WTC11 (cell line): Measurements from ENCODE around the gene RPL11. TPM values are rescaled to one million over a fixed set of nuclear protein-coding genes. Genes with fewer than 3 reads are reported as not detected.

Experiments used
- ATF1 ChIP-seq: sonication (generic); formaldehyde crosslinking; IDR thresholded peaks from 2 replicates; pipeline ENCODE4 v1.8.1; 2023; ENCODE audit warnings: mild to moderate bottlenecking, moderate library complexity, missing genetic modification reagents
- CREM ChIP-seq: sonication (generic); formaldehyde crosslinking; IDR thresholded peaks from 2 replicates; pipeline ENCODE4 v1.8.1; 2022; ENCODE audit warnings: mild to moderate bottlenecking, missing genetic modification reagents, moderate library complexity
- FOXK1 ChIP-seq: sonication (generic); formaldehyde crosslinking; IDR thresholded peaks from 2 replicates; pipeline ENCODE4 v1.8.0; 2022; ENCODE audit warnings: mild to moderate bottlenecking, moderate library complexity, missing genetic modification reagents
- GABPB1 ChIP-seq: sonication (generic); formaldehyde crosslinking; IDR thresholded peaks from 2 replicates; pipeline ENCODE4 v1.8.1; 2023; ENCODE audit warnings: mild to moderate bottlenecking, missing genetic modification reagents
- IRF2 ChIP-seq: sonication (generic); formaldehyde crosslinking; IDR thresholded peaks from 2 replicates; pipeline ENCODE4 v1.8.0; 2022; ENCODE audit warnings: low read depth, missing genetic modification reagents, borderline replicate concordance
- MXD4 ChIP-seq: fragments of 250-450 bp; sonication (Bioruptor Pico); IDR thresholded peaks from 2 replicates; pipeline ENCODE4 v1.8.0; 2021; ENCODE audit warnings: mild to moderate bottlenecking, moderate library complexity, borderline replicate concordance
- PRRX2 ChIP-seq: fragments of 250-450 bp; sonication (Bioruptor Pico); IDR thresholded peaks from 2 replicates; pipeline ENCODE4 v1.8.0; 2021; ENCODE audit warnings: mild to moderate bottlenecking
- SMAD4 ChIP-seq: sonication (generic); formaldehyde crosslinking; IDR thresholded peaks from 2 replicates; pipeline ENCODE4 v1.8.0; 2022; ENCODE audit warnings: mild to moderate bottlenecking, missing genetic modification reagents
- SOX15 ChIP-seq: fragments of 250-450 bp; sonication (Bioruptor Pico); IDR thresholded peaks from 2 replicates; pipeline ENCODE4 v1.9.0; 2021; ENCODE audit warnings: mild to moderate bottlenecking
- TEAD4 ChIP-seq: sonication (generic); formaldehyde crosslinking; IDR thresholded peaks from 2 replicates; pipeline ENCODE4 v1.8.0; 2022; ENCODE audit warnings: mild to moderate bottlenecking, missing genetic modification reagents
- TP53 ChIP-seq: sonication (generic); formaldehyde crosslinking; IDR thresholded peaks from 2 replicates; pipeline ENCODE4 v1.8.1; 2023; ENCODE audit warnings: mild to moderate bottlenecking, missing genetic modification reagents
- ZNF416 ChIP-seq: fragments of 250-450 bp; sonication (Bioruptor Pico); IDR thresholded peaks from 2 replicates; pipeline ENCODE4 v1.9.0; 2021; ENCODE audit warnings: mild to moderate bottlenecking, inconsistent platforms
- total RNA-seq: library from RNA; stranded (reverse); gene quantifications from 3 replicates; pipeline ENCODE4 v1.2.3, GENCODE V29; 2021
- TF ChIP-seq, protein P1 (sequence below): sonication (generic); formaldehyde crosslinking; IDR thresholded peaks from 2 replicates; pipeline ENCODE4 v1.8.1; 2022; ENCODE audit warnings: mild to moderate bottlenecking, missing genetic modification reagents, moderate library complexity, borderline replicate concordance
- TF ChIP-seq, protein P2 (sequence below): sonication (generic); formaldehyde crosslinking; conservative IDR thresholded peaks from 2 replicates; pipeline ENCODE4 v1.8.1; 2023; ENCODE audit warnings: mild to moderate bottlenecking, low read depth, missing genetic modification reagents, moderate library complexity
- TF ChIP-seq, protein P3 (sequence below): fragments of 250-450 bp; sonication (Bioruptor Pico); conservative IDR thresholded peaks from 2 replicates; pipeline ENCODE4 v1.9.0; 2021; ENCODE audit warnings: mild to moderate bottlenecking
- TF ChIP-seq, protein P4 (sequence below): fragments of 200-600 bp; IDR thresholded peaks from 2 replicates; pipeline ENCODE4 v1.8.0; 2022; ENCODE audit warnings: antibody characterized with exemption
- TF ChIP-seq, protein P5 (sequence below): sonication (generic); formaldehyde crosslinking; IDR thresholded peaks from 2 replicates; pipeline ENCODE4 v1.8.1; 2023; ENCODE audit warnings: mild to moderate bottlenecking, missing genetic modification reagents, borderline replicate concordance
- TF ChIP-seq, protein P6 (sequence below): sonication (generic); formaldehyde crosslinking; IDR thresholded peaks from 2 replicates; pipeline ENCODE4 v1.8.1; 2023; ENCODE audit warnings: mild to moderate bottlenecking, missing genetic modification reagents, moderate library complexity
- TF ChIP-seq, protein P7 (sequence below): fragments of 250-450 bp; sonication (Bioruptor Pico); IDR thresholded peaks from 2 replicates; pipeline ENCODE4 v1.8.0; 2021; ENCODE audit warnings: mild to moderate bottlenecking
- TF ChIP-seq, protein P8 (sequence below): sonication (generic); formaldehyde crosslinking; IDR thresholded peaks from 2 replicates; pipeline ENCODE4 v1.8.1; 2023; ENCODE audit warnings: mild to moderate bottlenecking, missing genetic modification reagents
- TF ChIP-seq, protein P9 (sequence below): fragments of 250-450 bp; sonication (Bioruptor Pico); IDR thresholded peaks from 2 replicates; pipeline ENCODE4 v1.9.0; 2021; ENCODE audit warnings: mild to moderate bottlenecking

RPL11 gene
- total RNA-seq, 1 experiment from 2014 or later: 1,406 TPM

DNA sequence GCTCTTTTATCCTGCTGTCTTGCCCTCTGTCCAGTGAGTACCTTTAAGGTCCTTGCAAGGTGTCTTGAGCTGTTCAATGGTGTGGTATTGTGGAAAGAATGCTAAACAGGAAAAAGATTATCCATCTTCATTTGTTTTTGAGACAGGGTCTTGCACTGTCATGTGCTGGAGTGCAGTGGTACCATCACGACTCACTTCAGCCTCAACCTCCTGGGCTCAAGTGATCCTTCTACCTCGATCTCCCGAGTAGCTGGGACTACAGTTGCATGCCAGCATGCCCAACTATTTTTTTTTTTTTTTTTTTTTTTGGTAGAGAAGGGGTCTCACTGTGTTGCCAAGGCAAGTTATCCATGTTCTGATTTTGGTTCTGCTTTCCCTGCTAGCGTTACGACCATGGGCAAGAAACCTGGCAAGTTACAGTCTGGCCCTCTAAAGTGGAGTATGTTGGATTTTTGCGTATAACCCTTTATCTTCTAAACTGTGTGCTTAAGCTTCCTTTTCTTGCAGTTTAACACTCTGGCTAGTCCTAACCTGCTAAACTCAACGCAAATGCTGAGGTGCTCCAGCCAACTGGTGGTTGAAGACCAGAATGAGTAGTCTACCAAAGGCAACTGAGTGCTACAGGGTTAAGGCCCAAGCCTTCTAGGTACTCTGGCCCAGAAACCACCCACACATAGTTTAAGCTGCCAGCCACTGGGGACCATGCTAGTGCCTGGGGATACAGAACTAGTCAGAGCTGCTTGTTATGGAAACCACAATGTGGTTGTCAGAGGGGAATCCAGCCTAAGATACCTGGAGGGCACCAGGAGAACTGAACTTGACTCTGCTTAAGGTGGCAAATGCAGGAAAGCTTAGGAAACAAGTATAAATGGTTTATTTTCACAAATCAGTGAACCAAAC is 7.9 kb downstream of the RPL11 start (continued):
- TF ChIP-seq, protein P1, sequence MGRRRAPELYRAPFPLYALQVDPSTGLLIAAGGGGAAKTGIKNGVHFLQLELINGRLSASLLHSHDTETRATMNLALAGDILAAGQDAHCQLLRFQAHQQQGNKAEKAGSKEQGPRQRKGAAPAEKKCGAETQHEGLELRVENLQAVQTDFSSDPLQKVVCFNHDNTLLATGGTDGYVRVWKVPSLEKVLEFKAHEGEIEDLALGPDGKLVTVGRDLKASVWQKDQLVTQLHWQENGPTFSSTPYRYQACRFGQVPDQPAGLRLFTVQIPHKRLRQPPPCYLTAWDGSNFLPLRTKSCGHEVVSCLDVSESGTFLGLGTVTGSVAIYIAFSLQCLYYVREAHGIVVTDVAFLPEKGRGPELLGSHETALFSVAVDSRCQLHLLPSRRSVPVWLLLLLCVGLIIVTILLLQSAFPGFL (CRISPR knock-in tag): no peak
- TF ChIP-seq IRF2 (CRISPR knock-in tag) (no peak), FOXK1 (CRISPR knock-in tag) (no peak), GABPB1 (CRISPR knock-in tag) (no peak), SOX15 (CRISPR knock-in tag) (no peak), CREM (CRISPR knock-in tag) (no peak), MXD4 (CRISPR knock-in tag) (no peak), TEAD4 (no peak), TP53 (CRISPR knock-in tag) (no peak), SMAD4 (no peak), PRRX2 (CRISPR knock-in tag) (0 out of 2 replicates have a peak, but pooled peaks have one; percentile 63), ZNF416 (CRISPR knock-in tag) (0 out of 2 replicates have a peak, but pooled peaks have one; percentile 15), ATF1 (no peak)
- TF ChIP-seq, protein P2, sequence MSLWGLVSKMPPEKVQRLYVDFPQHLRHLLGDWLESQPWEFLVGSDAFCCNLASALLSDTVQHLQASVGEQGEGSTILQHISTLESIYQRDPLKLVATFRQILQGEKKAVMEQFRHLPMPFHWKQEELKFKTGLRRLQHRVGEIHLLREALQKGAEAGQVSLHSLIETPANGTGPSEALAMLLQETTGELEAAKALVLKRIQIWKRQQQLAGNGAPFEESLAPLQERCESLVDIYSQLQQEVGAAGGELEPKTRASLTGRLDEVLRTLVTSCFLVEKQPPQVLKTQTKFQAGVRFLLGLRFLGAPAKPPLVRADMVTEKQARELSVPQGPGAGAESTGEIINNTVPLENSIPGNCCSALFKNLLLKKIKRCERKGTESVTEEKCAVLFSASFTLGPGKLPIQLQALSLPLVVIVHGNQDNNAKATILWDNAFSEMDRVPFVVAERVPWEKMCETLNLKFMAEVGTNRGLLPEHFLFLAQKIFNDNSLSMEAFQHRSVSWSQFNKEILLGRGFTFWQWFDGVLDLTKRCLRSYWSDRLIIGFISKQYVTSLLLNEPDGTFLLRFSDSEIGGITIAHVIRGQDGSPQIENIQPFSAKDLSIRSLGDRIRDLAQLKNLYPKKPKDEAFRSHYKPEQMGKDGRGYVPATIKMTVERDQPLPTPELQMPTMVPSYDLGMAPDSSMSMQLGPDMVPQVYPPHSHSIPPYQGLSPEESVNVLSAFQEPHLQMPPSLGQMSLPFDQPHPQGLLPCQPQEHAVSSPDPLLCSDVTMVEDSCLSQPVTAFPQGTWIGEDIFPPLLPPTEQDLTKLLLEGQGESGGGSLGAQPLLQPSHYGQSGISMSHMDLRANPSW (CRISPR knock-in tag): no peak
- TF ChIP-seq, protein P3, sequence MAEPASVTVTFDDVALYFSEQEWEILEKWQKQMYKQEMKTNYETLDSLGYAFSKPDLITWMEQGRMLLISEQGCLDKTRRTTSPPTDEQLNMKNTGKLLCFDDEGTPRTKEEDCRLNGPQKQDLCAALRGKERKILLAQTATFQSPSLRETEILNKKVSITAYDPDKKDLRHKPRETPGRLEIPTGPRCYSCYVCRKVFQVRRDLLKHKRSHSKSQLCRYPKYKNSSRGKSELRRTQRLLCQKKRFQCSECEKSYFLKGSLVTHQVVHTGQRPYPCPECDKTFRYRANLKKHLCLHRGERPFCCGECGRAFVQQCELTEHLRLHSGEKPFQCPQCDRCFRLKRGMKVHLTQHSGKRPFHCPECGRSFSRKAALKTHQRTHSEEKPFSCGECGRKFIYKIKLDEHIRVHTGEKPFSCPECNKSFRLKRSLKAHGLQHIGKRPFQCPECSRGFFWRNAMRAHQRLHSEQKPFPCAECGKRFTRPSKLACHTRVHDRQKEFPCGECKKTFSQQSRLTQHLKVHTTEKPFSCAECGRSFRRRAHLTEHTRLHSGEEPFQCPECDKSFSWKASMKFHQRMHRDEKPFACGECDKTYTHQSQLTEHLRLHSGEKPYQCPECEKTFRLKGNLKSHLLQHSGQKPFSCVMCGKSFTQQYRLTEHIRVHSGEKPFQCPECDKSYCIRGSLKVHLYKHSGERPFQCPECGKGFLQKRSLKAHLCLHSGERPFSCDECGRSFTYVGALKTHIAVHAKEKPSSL: 0 out of 2 replicates have a peak, but pooled peaks have one; percentile 34
- TF ChIP-seq, protein P4, sequence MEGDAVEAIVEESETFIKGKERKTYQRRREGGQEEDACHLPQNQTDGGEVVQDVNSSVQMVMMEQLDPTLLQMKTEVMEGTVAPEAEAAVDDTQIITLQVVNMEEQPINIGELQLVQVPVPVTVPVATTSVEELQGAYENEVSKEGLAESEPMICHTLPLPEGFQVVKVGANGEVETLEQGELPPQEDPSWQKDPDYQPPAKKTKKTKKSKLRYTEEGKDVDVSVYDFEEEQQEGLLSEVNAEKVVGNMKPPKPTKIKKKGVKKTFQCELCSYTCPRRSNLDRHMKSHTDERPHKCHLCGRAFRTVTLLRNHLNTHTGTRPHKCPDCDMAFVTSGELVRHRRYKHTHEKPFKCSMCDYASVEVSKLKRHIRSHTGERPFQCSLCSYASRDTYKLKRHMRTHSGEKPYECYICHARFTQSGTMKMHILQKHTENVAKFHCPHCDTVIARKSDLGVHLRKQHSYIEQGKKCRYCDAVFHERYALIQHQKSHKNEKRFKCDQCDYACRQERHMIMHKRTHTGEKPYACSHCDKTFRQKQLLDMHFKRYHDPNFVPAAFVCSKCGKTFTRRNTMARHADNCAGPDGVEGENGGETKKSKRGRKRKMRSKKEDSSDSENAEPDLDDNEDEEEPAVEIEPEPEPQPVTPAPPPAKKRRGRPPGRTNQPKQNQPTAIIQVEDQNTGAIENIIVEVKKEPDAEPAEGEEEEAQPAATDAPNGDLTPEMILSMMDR: no peak
- TF ChIP-seq, protein P5, sequence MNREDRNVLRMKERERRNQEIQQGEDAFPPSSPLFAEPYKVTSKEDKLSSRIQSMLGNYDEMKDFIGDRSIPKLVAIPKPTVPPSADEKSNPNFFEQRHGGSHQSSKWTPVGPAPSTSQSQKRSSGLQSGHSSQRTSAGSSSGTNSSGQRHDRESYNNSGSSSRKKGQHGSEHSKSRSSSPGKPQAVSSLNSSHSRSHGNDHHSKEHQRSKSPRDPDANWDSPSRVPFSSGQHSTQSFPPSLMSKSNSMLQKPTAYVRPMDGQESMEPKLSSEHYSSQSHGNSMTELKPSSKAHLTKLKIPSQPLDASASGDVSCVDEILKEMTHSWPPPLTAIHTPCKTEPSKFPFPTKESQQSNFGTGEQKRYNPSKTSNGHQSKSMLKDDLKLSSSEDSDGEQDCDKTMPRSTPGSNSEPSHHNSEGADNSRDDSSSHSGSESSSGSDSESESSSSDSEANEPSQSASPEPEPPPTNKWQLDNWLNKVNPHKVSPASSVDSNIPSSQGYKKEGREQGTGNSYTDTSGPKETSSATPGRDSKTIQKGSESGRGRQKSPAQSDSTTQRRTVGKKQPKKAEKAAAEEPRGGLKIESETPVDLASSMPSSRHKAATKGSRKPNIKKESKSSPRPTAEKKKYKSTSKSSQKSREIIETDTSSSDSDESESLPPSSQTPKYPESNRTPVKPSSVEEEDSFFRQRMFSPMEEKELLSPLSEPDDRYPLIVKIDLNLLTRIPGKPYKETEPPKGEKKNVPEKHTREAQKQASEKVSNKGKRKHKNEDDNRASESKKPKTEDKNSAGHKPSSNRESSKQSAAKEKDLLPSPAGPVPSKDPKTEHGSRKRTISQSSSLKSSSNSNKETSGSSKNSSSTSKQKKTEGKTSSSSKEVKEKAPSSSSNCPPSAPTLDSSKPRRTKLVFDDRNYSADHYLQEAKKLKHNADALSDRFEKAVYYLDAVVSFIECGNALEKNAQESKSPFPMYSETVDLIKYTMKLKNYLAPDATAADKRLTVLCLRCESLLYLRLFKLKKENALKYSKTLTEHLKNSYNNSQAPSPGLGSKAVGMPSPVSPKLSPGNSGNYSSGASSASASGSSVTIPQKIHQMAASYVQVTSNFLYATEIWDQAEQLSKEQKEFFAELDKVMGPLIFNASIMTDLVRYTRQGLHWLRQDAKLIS (CRISPR knock-in tag): no peak
- TF ChIP-seq, protein P6, sequence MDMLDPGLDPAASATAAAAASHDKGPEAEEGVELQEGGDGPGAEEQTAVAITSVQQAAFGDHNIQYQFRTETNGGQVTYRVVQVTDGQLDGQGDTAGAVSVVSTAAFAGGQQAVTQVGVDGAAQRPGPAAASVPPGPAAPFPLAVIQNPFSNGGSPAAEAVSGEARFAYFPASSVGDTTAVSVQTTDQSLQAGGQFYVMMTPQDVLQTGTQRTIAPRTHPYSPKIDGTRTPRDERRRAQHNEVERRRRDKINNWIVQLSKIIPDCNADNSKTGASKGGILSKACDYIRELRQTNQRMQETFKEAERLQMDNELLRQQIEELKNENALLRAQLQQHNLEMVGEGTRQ (CRISPR knock-in tag): no peak
- TF ChIP-seq, protein P7, sequence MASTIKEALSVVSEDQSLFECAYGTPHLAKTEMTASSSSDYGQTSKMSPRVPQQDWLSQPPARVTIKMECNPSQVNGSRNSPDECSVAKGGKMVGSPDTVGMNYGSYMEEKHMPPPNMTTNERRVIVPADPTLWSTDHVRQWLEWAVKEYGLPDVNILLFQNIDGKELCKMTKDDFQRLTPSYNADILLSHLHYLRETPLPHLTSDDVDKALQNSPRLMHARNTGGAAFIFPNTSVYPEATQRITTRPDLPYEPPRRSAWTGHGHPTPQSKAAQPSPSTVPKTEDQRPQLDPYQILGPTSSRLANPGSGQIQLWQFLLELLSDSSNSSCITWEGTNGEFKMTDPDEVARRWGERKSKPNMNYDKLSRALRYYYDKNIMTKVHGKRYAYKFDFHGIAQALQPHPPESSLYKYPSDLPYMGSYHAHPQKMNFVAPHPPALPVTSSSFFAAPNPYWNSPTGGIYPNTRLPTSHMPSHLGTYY (CRISPR knock-in tag): peak; percentile 22; the same call in 1 of the 2 replicates
- TF ChIP-seq, protein P8, sequence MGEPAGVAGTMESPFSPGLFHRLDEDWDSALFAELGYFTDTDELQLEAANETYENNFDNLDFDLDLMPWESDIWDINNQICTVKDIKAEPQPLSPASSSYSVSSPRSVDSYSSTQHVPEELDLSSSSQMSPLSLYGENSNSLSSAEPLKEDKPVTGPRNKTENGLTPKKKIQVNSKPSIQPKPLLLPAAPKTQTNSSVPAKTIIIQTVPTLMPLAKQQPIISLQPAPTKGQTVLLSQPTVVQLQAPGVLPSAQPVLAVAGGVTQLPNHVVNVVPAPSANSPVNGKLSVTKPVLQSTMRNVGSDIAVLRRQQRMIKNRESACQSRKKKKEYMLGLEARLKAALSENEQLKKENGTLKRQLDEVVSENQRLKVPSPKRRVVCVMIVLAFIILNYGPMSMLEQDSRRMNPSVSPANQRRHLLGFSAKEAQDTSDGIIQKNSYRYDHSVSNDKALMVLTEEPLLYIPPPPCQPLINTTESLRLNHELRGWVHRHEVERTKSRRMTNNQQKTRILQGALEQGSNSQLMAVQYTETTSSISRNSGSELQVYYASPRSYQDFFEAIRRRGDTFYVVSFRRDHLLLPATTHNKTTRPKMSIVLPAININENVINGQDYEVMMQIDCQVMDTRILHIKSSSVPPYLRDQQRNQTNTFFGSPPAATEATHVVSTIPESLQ (CRISPR knock-in tag): no peak
- TF ChIP-seq, protein P9, sequence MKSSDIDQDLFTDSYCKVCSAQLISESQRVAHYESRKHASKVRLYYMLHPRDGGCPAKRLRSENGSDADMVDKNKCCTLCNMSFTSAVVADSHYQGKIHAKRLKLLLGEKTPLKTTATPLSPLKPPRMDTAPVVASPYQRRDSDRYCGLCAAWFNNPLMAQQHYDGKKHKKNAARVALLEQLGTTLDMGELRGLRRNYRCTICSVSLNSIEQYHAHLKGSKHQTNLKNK (CRISPR knock-in tag): no peak
